ENCODE measurements around the gene LIMA1. TPM values are rescaled to one million over a fixed set of nuclear protein-coding genes. Genes with fewer than 3 reads are reported as not detected.
"Not testable (repeated sequence)": the region's sequence is repeated elsewhere in the genome, so short reads cannot be mapped to it uniquely, and the experiment has no call there.

LIMA1 gene
- total RNA-seq, 4 donors from 2014 or later, result 53.0 to 75.4 (median 66.7) TPM

DNA sequence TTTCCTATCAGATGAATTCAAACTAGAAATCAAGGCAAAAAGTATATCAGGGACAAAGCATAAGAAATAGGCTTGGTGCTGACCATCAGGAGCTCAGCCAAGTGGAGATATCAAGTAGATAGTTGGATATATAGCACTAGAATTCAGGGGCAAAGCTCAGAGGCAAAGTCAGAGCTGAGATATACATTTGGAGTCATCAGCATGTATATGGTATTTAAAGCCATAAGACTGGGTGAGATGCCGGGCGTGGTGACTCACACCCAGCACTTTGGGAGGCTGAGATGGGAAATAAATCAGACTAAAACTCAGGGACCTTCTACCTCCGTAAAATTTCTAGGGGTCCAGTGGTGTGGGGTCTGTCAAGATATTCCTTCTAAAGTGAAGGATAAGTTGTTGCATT is 38.9 kb upstream of the LIMA1 start:
- 96 to 99% methylated on average over 3 of the region's 3 CpGs for WGBS, 2 donors
- no peak overlapping the region for H3K27ac ChIP-seq
- H3K4me3 ChIP-seq (replicated peaks in 1 of 3), result no peak overlapping the region
- TF ChIP-seq CTCF (IDR thresholded peaks at IDR 0.05) (no peak), POLR2A (IDR thresholded peaks at IDR 0.05) (no peak)
- H3K27me3 ChIP-seq, result no peaks in the 10 kb centered on the region
- no peaks in the 10 kb centered on the region for H3K9me3 ChIP-seq
- intact Hi-C loops (cut with DNase I), result no loop called here
- H3K36me3 ChIP-seq, result no peaks in the 10 kb centered on the region
- peaks cover 5 to 10% of the 10 kb centered on the region in 2 donors for H3K4me1 ChIP-seq
- DNase-seq, result no peak

- DNase-seq, result no peak
- 86 to 90% methylated on average over 1 of the region's 1 CpG for WGBS, 2 donors
- TF ChIP-seq CTCF (IDR thresholded peaks at IDR 0.05) (no peak), POLR2A (IDR thresholded peaks at IDR 0.05) (no peak)
- intact Hi-C loops (cut with DNase I), result loop anchor here (10.0 kb wide), 2 partner anchors 212 to 242 kb away; partner anchors contain the start of gene GPD1
- Histone ChIP-seq H3K9me3 (no peaks in the 10 kb centered on the region), H3K4me1 (no peaks in the 10 kb centered on the region), H3K27ac (no peak overlapping the region), H3K36me3 (no peaks in the 10 kb centered on the region), H3K4me3 (replicated peaks in 1 of 3) (no peak overlapping the region), H3K27me3 (no peaks in the 10 kb centered on the region)
Observed at GRCh38 chr12:50317203-50317602, 33.9 kb upstream of the LIMA1 start.

DNA sequence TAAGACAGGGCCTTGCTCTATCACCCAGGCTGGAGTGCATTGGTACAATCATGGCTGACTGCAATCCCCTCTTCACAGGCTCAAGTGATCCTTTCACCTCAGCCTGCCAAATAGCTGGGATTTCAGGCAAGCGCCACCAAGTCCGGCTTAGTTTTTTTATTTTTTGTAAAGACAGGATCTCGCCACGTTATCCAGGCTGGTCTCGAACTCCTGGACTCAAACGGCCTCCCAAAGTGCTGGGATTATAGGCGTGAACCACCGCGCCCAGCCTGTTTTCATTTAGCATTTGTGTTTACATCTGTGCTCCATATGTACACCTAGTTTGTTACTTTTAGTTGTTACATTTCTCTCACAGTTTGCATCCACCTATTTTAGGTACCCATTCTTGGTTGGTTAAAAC is 32.5 kb upstream of the LIMA1 start:
- WGBS, 2 donors, result 93 to 98% methylated on average over 9 of the region's 9 CpGs
- intact Hi-C loops (cut with DNase I), result loop anchor here (10.0 kb wide), 2 partner anchors 211 to 241 kb away; partner anchors contain the start of gene GPD1
- no peaks in the 10 kb centered on the region for H3K9me3 ChIP-seq
- no peaks in the 10 kb centered on the region for H3K4me1 ChIP-seq
- H3K4me3 ChIP-seq (replicated peaks in 1 of 3), result no peak overlapping the region
- no peaks in the 10 kb centered on the region for H3K27me3 ChIP-seq
- TF ChIP-seq POLR2A (IDR thresholded peaks at IDR 0.05), result no peak
- no peak for TF ChIP-seq CTCF (IDR thresholded peaks at IDR 0.05)
- DNase-seq, result no peak
- no peaks in the 10 kb centered on the region for H3K36me3 ChIP-seq
- no peak overlapping the region for H3K27ac ChIP-seq

GRCh38 chr12:50314636-50315312 is 31.5 kb upstream of the LIMA1 start:
- intact Hi-C loops (cut with DNase I), result loop anchor here (10.0 kb wide), 2 partner anchors 210 to 240 kb away; partner anchors contain the start of gene GPD1
- Histone ChIP-seq H3K4me3 (replicated peaks in 1 of 3) (no peak overlapping the region), H3K9me3 (no peaks in the 10 kb centered on the region), H3K27ac (no peak overlapping the region), H3K36me3 (no peaks in the 10 kb centered on the region), H3K4me1 (no peaks in the 10 kb centered on the region), H3K27me3 (no peaks in the 10 kb centered on the region)
- no peak for DNase-seq
- WGBS, 2 donors, result 68 to 72% methylated on average over 7 of the region's 7 CpGs
- TF ChIP-seq POLR2A (IDR thresholded peaks at IDR 0.05), result no peak
- peak in 4 of 6 experiments; percentile 36 to 66 (median 51) for TF ChIP-seq CTCF (IDR thresholded peaks at IDR 0.05)

GRCh38 chr12:50313971-50314370 is 30.7 kb upstream of the LIMA1 start:
- H3K9me3 ChIP-seq; H3K27me3 ChIP-seq; H3K27ac ChIP-seq; H3K4me1 ChIP-seq; DNase-seq; H3K4me3 ChIP-seq (replicated peaks in 1 of 3); H3K36me3 ChIP-seq: not testable (repeated sequence)
- intact Hi-C loops (cut with DNase I), result loop anchor here (10.0 kb wide), 2 partner anchors 209 to 239 kb away; partner anchors contain the start of gene GPD1
- WGBS, 2 donors, result 83 to 100% methylated on average over 8 of the region's 8 CpGs

Measured in thyroid gland (tissue), 4 donors.